HL-60 (cell line): ENCODE results near the gene FAM200B.

ENCODE experiments used
- GABPA ChIP-seq: IDR thresholded peaks from 2 replicates; pipeline ENCODE4 v1.6.1; 2012; ENCODE audit warnings: low read depth
- TF ChIP-seq, protein P1 (sequence below): IDR thresholded peaks from one replicate; pipeline ENCODE4 v1.5.1; 2011; ENCODE audit warnings: low read length, control low read depth, inconsistent platforms; ENCODE audit not compliant: insufficient read depth
- TF ChIP-seq, protein P2 (sequence below): IDR thresholded peaks from 2 replicates; pipeline ENCODE4 v1.6.1; 2012; ENCODE audit warnings: low read depth; ENCODE audit not compliant: insufficient replicate concordance

DNA sequence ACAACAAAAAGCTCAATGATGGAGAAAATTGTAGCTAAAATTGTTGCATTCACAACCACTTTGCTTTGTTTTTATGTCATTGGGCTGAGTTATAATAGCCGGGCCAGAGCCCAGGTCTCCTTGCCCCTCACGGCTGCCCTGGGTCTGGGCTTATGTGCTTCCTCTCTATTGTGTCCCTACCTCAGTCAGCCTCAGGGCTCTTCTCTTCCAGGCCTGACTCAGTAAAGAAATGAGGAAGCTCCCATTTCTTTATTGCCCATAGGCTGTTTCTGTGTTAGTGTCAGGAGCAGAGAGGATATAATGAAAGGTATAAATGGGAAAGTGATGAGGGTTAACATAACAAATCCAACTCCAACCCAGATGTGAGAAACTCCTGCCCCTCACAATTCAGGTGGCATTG is 39.2 kb downstream of the FAM200B start:
- TF ChIP-seq, protein P1, sequence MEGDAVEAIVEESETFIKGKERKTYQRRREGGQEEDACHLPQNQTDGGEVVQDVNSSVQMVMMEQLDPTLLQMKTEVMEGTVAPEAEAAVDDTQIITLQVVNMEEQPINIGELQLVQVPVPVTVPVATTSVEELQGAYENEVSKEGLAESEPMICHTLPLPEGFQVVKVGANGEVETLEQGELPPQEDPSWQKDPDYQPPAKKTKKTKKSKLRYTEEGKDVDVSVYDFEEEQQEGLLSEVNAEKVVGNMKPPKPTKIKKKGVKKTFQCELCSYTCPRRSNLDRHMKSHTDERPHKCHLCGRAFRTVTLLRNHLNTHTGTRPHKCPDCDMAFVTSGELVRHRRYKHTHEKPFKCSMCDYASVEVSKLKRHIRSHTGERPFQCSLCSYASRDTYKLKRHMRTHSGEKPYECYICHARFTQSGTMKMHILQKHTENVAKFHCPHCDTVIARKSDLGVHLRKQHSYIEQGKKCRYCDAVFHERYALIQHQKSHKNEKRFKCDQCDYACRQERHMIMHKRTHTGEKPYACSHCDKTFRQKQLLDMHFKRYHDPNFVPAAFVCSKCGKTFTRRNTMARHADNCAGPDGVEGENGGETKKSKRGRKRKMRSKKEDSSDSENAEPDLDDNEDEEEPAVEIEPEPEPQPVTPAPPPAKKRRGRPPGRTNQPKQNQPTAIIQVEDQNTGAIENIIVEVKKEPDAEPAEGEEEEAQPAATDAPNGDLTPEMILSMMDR: no peak
- TF ChIP-seq, protein P2, sequence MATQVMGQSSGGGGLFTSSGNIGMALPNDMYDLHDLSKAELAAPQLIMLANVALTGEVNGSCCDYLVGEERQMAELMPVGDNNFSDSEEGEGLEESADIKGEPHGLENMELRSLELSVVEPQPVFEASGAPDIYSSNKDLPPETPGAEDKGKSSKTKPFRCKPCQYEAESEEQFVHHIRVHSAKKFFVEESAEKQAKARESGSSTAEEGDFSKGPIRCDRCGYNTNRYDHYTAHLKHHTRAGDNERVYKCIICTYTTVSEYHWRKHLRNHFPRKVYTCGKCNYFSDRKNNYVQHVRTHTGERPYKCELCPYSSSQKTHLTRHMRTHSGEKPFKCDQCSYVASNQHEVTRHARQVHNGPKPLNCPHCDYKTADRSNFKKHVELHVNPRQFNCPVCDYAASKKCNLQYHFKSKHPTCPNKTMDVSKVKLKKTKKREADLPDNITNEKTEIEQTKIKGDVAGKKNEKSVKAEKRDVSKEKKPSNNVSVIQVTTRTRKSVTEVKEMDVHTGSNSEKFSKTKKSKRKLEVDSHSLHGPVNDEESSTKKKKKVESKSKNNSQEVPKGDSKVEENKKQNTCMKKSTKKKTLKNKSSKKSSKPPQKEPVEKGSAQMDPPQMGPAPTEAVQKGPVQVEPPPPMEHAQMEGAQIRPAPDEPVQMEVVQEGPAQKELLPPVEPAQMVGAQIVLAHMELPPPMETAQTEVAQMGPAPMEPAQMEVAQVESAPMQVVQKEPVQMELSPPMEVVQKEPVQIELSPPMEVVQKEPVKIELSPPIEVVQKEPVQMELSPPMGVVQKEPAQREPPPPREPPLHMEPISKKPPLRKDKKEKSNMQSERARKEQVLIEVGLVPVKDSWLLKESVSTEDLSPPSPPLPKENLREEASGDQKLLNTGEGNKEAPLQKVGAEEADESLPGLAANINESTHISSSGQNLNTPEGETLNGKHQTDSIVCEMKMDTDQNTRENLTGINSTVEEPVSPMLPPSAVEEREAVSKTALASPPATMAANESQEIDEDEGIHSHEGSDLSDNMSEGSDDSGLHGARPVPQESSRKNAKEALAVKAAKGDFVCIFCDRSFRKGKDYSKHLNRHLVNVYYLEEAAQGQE: no peak
- TF ChIP-seq GABPA: no peak
